ENCODE measurements around the gene UGT2B17.

- no peak for TF ChIP-seq HDGF (IDR thresholded peaks at IDR 0.05; ENCODE audit: borderline replicate concordance)
- no peak for TF ChIP-seq SP1 (IDR thresholded peaks at IDR 0.05)
- no peak for TF ChIP-seq FOXK2 (IDR thresholded peaks at IDR 0.05)
- no peak for TF ChIP-seq ELF4 (IDR thresholded peaks at IDR 0.05)
- TF ChIP-seq TARDBP (IDR thresholded peaks at IDR 0.05), result no peak
- no peak for TF ChIP-seq BHLHE40 (IDR thresholded peaks at IDR 0.05; ENCODE audit: borderline replicate concordance)
- no peak for TF ChIP-seq ARNT (IDR thresholded peaks at IDR 0.05)
- no peak for TF ChIP-seq ZNF384 (IDR thresholded peaks at IDR 0.05)
- TF ChIP-seq PKNOX1 (IDR thresholded peaks at IDR 0.05), result no peak
- no peak for TF ChIP-seq FOXM1 (IDR thresholded peaks at IDR 0.05; ENCODE audit: borderline replicate concordance)
These were observed 5.5 kb upstream of the UGT2B17 start for GRCh38 chr4:68581383-68582338.
